Vagina (tissue), 2 donors: ENCODE measurements around the gene HAPLN2.

Experiments used
- CTCF ChIP-seq, 3 experiments: fragments of 450-650 bp in 2 of 3; fragments of 200-600 bp in 1 of 3; sonication (generic) in 1 of 3; IDR thresholded peaks; one replicate each; pipeline ENCODE4 v1.5.1; 2017 to 2019; ENCODE audit warnings: antibody characterized with exemption in 3 of 3, mild to moderate bottlenecking in 2 of 3, moderate library complexity in 2 of 3
- POLR2A ChIP-seq, 2 donors: fragments of 450-650 bp; IDR thresholded peaks; one replicate each; pipeline ENCODE4 v1.6.1; 2017; ENCODE audit warnings: antibody characterized with exemption in 2 of 2, mild to moderate bottlenecking in 2 of 2, moderate library complexity in 2 of 2

DNA sequence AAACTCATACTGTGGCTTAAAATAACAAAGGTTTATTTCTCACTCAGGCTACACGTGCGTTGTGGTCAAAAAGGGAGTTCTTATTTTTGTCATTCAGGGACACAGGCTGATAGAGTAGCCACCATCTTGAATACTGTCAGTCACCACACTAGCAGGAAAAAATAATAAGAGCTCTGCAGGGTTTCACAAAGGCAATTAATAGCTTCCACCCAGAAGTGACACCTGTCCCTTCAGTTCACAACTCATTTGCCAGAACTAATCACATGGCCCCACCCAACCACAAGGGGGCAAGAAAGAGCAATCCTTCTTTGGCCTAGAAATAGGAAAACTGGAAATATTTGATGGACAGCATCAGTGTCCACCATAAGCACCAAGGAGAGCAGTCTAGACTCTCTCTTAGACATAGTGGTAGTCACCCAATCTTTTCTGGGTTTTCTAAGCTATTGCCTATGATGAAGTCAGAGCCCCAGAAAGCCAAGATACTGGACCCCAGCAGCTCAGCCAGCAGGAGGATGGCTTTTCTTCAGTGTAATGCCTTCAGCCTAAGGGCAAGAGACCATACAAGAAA lies 8.2 kb downstream of the HAPLN2 start:
- peak; percentile 32 to 42 (median 38) for TF ChIP-seq CTCF (IDR thresholded peaks at IDR 0.05)
- no peak for TF ChIP-seq POLR2A (IDR thresholded peaks at IDR 0.05)
